Fibroblast of upper back skin (primary cell): Measurements from ENCODE around the gene RNASE1.

Experiments used
- DNase-seq: peaks from one replicate; pipeline ENCODE4 v3.0.0-alpha.2; 2013

Gene RNASE1

GRCh38 chr14:20807304-20808161 is 4.9 kb upstream of the RNASE1 start:
- DNase-seq = no peak

DNA sequence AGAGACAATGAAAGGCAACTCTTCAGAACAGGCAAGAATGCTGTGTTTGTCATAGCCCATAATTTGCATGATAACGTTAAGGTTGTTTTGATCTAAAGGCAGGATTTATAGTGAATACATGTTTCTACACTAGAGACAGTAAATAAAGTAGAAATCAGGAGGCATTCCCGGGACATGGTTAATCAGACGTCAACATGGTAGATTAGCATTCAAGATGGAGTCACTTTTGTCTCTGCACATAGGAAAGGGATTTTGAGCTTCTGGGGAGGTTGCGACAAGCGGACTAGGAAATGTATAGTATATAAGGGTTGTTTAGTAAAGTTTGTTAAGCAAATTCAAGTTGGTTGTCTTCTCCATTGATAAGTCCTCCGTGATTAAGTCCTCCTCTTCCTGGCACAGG is 2.8 kb upstream of the RNASE1 start:
- no peak for DNase-seq

DNA sequence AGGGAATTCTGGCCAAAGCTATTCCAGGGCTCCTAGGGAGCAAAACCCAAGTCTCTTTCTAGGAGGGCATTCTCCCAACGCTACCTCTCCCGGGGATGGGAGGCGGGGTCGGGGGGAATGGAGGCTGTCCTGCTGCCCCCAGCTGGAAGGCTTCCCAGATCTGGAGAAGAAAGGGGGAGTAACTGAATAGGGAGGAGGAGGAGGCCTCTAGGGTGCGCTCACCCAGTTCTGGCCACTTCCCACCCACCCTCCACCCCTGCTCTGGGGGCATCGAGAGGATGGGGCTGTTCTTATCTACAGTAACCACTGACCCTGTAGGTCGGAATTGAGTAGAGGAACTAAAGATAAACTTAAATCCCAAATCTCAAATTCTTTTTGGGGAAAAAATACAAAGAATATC is 579 bp upstream of the RNASE1 start:
- DNase-seq = no peak

- no peak for DNase-seq
Measured at GRCh38 chr14:20801726-20802125, 918 bp downstream of the RNASE1 start.

- peak; percentile 9 for DNase-seq
Measured at GRCh38 chr14:20799892-20800544, 2.6 kb downstream of the RNASE1 start.

- DNase-seq = no peak
Measured at GRCh38 chr14:20799456-20799891, 3.2 kb downstream of the RNASE1 start.

DNA sequence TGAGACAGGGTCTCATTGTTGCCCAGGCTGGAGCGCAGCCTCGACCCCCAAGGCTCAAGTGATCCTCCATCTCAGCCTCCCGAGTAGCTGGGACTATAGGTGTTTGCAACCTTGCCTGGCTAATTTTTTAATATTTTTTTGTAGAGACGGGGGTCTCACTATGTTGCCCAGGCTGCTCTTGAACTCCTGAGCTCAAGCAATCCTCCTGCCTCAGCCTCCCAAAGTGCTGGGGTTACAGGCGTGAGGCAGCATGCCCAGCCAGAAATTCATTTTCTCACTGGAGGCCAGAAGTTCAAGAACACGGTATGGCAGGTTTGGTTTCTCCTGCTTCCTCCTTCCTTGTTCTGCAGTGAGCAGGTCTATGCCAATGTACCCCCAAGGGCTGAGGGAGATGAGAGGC is 3.7 kb downstream of the RNASE1 start:
- no peak for DNase-seq

DNA sequence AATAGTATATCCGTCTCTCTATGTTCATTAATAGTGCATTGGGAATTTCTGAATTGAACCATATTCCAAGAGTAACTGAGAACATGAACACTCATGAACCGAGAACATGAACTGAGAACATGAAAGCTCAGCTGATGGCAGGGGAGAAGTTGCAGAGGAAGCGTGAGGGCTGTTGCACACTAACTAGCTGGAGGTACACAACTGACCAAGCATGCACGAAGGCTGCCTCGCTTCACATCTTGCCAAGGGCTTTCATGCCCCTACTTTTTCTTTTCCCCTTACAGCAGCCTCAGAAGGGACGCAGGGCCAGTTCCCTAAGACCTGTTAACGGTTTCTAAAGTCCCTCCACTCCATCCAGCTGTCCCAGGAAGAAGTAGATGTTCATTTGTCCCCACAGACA is 4.3 kb downstream of the RNASE1 start:
- no peak for DNase-seq

- no peak for DNase-seq
Measured at GRCh38 chr14:20797164-20797563, 5.5 kb downstream of the RNASE1 start.

DNA sequence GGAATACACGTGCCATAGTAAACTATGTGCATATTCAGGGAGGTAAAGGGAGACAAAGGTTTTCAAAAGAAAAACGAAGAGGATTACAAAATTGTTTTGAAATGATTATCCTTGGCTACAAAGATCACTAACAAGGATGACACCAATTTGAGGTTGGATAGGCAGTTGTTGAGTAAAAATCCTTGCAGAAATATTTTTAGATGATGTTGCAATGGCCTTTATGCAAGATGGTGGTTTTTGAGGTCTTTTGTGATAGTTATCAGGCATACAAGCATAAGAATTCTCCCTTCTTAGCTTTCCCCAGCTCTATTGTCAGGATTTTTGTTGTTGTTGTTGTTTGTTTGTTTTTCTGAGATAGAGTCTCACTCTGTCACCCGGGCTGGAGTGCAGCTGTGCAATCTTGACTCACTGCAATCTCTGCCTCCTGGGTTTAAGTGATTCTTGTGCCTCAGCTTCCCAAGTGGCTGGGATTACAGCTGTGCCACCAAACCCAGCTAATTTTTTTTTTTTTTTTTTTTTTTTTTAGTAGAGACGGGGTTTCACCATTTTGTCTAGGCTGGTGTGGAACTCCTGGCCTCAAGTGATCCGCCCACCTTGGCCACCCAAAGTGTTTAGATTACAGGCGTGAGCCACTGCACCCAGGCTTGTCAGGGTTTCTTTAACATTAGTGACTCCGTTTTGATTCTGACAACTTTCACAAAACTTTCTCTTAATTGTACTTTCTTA is 7.8 kb downstream of the RNASE1 start:
- no peak for DNase-seq

GRCh38 chr14:20792556-20792955 is 10.1 kb downstream of the RNASE1 start:
- no peak for DNase-seq

DNA sequence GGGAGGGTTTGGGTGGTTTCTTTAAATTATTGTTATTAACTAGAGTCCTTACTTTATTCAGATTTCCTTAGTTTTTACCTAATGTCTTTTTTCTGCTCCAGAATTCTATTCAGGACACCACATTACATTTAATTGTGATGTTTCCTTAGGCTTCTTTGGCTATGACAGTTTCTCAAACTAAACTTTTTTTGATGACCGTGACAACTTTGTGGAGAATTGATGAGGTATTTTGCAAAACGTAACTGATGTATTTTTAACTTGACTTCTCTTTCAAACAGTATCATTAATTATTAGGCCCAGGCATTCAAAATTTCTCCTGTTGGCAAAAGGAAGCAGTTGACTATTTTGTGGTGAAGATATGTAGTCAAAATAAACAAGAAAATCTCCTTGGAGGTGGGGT is 11.0 kb downstream of the RNASE1 start:
- no peak for DNase-seq

GRCh38 chr14:20791187-20791586 is 11.5 kb downstream of the RNASE1 start:
- no peak for DNase-seq

DNA sequence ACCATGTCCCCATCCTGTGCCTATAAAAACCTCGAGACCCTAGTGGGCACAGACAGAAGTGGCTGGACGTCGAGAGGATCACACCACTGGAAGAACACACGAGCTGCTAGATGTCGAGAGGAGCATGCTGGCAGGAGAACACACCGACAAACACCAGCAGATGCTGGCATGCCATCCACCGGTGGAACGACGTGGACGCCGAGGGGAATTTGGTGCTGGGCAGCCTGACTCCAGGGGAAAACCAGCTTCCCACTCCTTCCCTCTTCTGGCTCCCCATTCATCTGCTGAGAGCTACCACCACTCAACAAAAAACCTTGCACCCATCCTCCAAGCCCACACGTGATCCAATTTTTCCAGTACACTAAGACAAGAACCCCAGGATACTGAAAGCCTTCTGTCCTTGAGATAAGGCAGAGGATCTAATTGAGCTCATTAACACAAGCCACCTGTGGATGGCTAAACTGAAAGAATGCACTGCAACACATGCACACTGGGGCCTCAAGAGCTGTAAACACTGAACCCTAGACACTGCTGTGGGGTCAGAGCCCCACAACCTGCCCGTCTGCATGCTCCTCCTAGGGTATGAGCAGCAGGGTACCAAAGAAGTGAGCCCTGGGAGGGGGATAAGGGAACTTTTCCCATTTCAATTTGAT is 12.1 kb downstream of the RNASE1 start:
- no peak for DNase-seq

GRCh38 chr14:20789230-20789813 is 13.3 kb downstream of the RNASE1 start:
- DNase-seq = no peak

DNA sequence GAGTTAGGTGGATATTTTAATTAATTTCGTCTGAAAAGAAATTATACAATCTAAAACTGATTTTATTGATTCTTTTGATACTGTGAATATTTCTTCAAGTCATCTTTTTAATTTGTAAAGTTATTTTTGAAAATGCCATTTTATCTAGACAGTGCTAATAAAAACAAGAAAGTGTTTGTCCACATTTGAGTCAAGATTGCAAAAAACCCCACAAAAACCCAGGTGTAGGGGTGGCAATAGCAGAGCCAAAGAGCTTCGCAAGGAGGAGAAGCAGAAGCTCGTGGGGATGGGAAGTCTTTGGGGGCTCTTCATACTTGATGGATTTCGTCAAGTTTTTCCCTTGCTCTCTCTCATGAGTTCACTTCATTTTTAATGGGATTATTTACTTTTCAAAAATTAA is 15.6 kb downstream of the RNASE1 start:
- no peak for DNase-seq

DNA sequence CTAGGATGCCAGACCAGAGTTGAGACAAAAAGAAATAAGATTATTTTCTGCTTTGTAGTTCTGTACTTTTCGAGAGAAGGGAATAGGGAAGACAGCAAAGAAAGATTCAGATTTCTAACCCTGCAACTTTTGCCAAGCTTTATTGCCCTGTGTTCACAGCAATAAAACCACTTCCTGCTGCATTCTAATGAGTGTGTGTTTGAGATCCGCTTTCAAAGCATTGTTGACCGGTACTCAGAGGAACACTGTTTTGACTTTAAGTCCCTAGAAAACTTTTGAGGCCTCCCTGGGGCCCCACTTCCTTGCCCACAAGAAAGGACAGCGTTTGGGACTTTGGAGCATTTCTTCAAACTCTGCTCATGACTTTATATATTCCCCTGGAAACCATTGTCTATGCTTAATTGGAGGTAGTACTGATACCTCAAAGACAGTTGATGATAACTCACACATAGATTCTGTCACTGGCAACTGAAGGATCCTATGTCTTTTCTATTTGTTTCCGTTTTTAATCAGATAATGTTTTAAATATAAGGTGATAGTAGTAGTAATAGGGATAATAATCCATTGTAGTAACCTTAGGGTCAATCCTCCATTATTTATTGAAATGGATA is 20.3 kb downstream of the RNASE1 start:
- DNase-seq = no peak

GRCh38 chr14:20781803-20782202 is 20.8 kb downstream of the RNASE1 start:
- no peak for DNase-seq

DNA sequence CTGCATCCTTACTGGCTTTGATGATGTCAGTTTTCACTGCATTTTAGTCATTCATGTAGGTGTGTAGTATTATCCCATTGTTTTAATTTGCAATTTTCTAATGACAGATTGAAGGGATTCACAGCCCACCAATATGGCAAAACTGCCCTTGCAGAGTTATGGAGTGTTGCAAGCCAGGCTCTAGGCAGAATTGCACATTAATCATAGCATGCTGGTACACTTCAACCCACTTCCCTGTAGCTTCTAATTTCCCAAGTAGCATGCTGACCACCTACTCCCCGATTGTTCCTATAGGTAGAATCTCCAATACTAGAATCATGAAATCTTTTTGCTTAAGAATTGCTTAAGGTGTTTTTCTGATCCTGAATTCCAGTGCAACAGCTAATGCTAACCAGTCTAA is 26.7 kb downstream of the RNASE1 start:
- no peak for DNase-seq

GRCh38 chr14:20775043-20775442 is 27.6 kb downstream of the RNASE1 start:
- DNase-seq = no peak

DNA sequence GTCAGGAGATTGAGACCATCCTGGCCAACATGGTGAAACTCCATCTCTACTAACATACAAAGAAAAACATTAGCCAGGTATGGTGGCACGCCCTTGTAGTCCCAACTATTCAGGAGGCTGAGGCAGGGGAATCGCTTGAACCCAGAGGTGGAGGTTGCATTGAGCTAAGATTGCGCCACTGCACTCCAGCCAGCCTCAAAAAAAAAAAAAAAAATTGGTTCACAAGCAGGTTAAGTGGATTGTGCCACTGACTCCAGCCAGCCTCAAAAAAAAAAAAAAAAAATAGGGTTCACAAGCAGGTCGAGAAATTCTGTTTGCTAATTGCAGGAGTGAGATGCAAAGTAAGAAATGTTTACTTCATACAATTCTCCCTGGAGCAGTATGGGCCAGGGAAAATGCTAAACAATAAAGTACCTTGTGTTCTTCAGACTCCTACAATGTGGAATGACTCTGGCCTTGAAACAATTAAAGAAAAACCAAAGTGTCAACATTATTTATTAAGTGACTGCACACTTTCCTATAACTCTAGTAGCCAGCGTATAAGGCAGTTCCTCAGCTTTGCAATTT is 28.3 kb downstream of the RNASE1 start:
- DNase-seq = no peak

DNA sequence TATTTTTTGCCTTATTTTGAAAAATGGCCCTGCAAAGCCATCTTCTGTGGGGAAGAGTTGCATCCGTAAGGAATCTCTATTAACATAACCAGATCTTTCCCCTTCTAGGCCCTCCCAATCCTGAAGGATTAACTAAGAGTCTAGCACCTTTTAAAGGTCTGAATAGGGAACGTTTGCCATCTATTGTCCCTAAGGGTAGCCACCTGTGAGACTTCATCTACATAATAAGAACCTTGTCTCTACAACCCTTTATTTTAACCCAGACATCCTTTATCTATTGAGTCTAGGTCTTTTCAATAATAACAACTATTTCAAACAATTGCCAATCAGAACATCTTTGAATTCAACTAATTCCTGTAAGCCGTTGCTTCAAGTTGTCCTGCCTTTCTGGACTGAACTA is 30.0 kb downstream of the RNASE1 start:
- no peak for DNase-seq
